Endothelial cell of umbilical vein (primary cell): ENCODE results near the gene DOCK1. TPM values are rescaled to one million over a fixed set of nuclear protein-coding genes. Genes with fewer than 3 reads are reported as not detected.

Experiments
- BruUV-seq: library from RNA; stranded (reverse); fragments of 400-500 nt; replicated peaks from 2 replicates; lab custom pipeline; 2021; lab: Mats Ljungman, UMichigan
- CTCF ChIA-PET: fragments of 300-600, 350-600 bp; sonication (Branson Sonifier 250); formaldehyde crosslinking; loops from one replicate; lab custom pipeline; 2021; ENCODE audit warnings: antibody characterized with exemption, inconsistent platforms; lab: Charles Lee
- POLR2A ChIA-PET: fragments of 300-600, 350-600 bp; sonication (Branson Sonifier 250); formaldehyde crosslinking; loops from one replicate; lab custom pipeline; 2021; ENCODE audit warnings: antibody characterized with exemption, inconsistent platforms; lab: Charles Lee
- DNase-seq: peaks from one replicate; pipeline ENCODE4 v3.0.0-alpha.2; 2011; ENCODE audit warnings: low read depth, low spot score
- FAIRE-seq: peaks from 2 replicates; lab custom pipeline; 2011; peaks lifted over from hg19 to GRCh38; lab: Jason Lieb, UNC
- H2AFZ ChIP-seq: 2 replicates; pipeline ENCODE4 v1.6.0; 2012; ENCODE audit warnings: low read depth, low read length, control low read depth, inconsistent platforms
- H3K27ac ChIP-seq: 2 replicates; pipeline ENCODE4 v1.5.1; 2011; ENCODE audit warnings: low read depth, mild to moderate bottlenecking, control low read depth, low read length, moderate library complexity; ENCODE audit not compliant: insufficient read depth
- H3K27me3 ChIP-seq, 2 experiments: 2 replicates each; pipeline versions ENCODE4 v1.6.0 to v1.6.1; 2011; ENCODE audit warnings: low read length in 2 of 2, mixed read lengths in 1 of 2; ENCODE audit not compliant: control insufficient read depth in 2 of 2, insufficient read depth in 2 of 2
- H3K36me3 ChIP-seq, 2 experiments: 2 replicates in 1 of 2; 3 replicates in 1 of 2; pipeline ENCODE4 v1.5.1; 2011; ENCODE audit warnings: low read length in 2 of 2, mild to moderate bottlenecking in 1 of 2, moderate library complexity in 1 of 2; ENCODE audit not compliant: control insufficient read depth in 2 of 2, insufficient read depth in 2 of 2; ENCODE audit errors: extremely low read depth in 1 of 2
- H3K4me1 ChIP-seq: 3 replicates; pipeline ENCODE4 v1.5.1; 2011; ENCODE audit warnings: mild to moderate bottlenecking, low read length; ENCODE audit not compliant: control insufficient read depth, insufficient read depth; ENCODE audit errors: extremely low read depth
- H3K4me2 ChIP-seq: 2 replicates; pipeline ENCODE4 v1.6.1; 2011; ENCODE audit warnings: low read length, control low read depth, mixed read lengths; ENCODE audit not compliant: insufficient read depth
- H3K4me3 ChIP-seq, 3 experiments: fragments of 200-600 bp in 1 of 3; sonication (generic), shearing (Covaris generic) in 1 of 3; replicated peaks in 1 of 3; 2 replicates each; pipeline ENCODE4 v1.5.1; 2011 to 2016; ENCODE audit warnings: control low read depth in 3 of 3, low read length in 3 of 3, mild to moderate bottlenecking in 2 of 3, inconsistent platforms in 1 of 3, low read depth in 1 of 3, moderate library complexity in 1 of 3; ENCODE audit not compliant: insufficient read depth in 1 of 3
- H3K79me2 ChIP-seq: 2 replicates; pipeline ENCODE4 v1.6.0; 2012; ENCODE audit warnings: low read length, inconsistent platforms; ENCODE audit not compliant: control insufficient read depth, insufficient read depth
- H3K9ac ChIP-seq: replicated peaks from 2 replicates; pipeline ENCODE3; 2011; ENCODE audit warnings: low read length, control low read depth; ENCODE audit not compliant: insufficient read depth; ENCODE audit errors: extremely low read depth
- H3K9me1 ChIP-seq: replicated peaks from 3 replicates; pipeline ENCODE4 v1.6.0; 2011; ENCODE audit warnings: mild to moderate bottlenecking, low read length; ENCODE audit not compliant: control insufficient read depth, insufficient read depth; ENCODE audit errors: extremely low read depth
- H3K9me3 ChIP-seq: replicated peaks from 2 replicates; pipeline ENCODE4 v1.5.1; 2012; ENCODE audit warnings: low read length, inconsistent platforms; ENCODE audit not compliant: control insufficient read depth, insufficient read depth
- H4K20me1 ChIP-seq: replicated peaks from 2 replicates; pipeline ENCODE3; 2011; ENCODE audit warnings: mild to moderate bottlenecking, low read length; ENCODE audit not compliant: control insufficient read depth, insufficient read depth; ENCODE audit errors: extremely low read depth
- CTCF ChIP-seq, 2 donors: IDR thresholded peaks; 1 replicate in 1 of 2; 2 replicates in 1 of 2; pipeline ENCODE4 v1.5.1; 2011; ENCODE audit warnings: low read length in 2 of 2, mild to moderate bottlenecking in 2 of 2, moderate library complexity in 2 of 2, control low read depth in 1 of 2, inconsistent platforms in 1 of 2, low read depth in 1 of 2; ENCODE audit not compliant: insufficient read depth in 1 of 2; ENCODE audit errors: extremely low read depth in 1 of 2
- EZH2 ChIP-seq: IDR thresholded peaks from 2 replicates; pipeline ENCODE4 v1.6.1; 2012; ENCODE audit warnings: borderline replicate concordance, low read depth, mild to moderate bottlenecking, moderate library complexity, low read length, inconsistent platforms; ENCODE audit not compliant: severe bottlenecking
- GATA2 ChIP-seq: IDR thresholded peaks from 2 replicates; pipeline ENCODE4 v1.7.0; 2011; ENCODE audit warnings: low read depth, mild to moderate bottlenecking, moderate library complexity, mixed read lengths, low read length; ENCODE audit not compliant: insufficient read length, insufficient read depth
- JUN ChIP-seq: IDR thresholded peaks from 2 replicates; pipeline ENCODE4 v1.6.1; 2011; ENCODE audit warnings: borderline replicate concordance, low read depth; ENCODE audit not compliant: insufficient read length, insufficient read depth
- MAX ChIP-seq: IDR thresholded peaks from 2 replicates; pipeline ENCODE4 v1.6.1; 2011; ENCODE audit not compliant: insufficient read depth, insufficient read length
- POLR2A ChIP-seq: IDR thresholded peaks from 2 replicates; pipeline ENCODE4 v1.6.1; 2012; ENCODE audit warnings: low read depth, mild to moderate bottlenecking, control low read depth, low read length
- POLR2AphosphoS5 ChIP-seq: IDR thresholded peaks from 2 replicates; pipeline ENCODE4 v1.6.1; 2012; ENCODE audit warnings: low read depth, mild to moderate bottlenecking, control low read depth, low read length, moderate library complexity; ENCODE audit not compliant: insufficient read depth
- dilution Hi-C: fragments of 300-500 bp; cut with MboI; formaldehyde crosslinking; loops from one replicate; pipeline ENCODE4 v1.15.0; 2019; ENCODE audit warnings: low sequenced_read_pairs; ENCODE audit not compliant: extremely low pct_ligation_motif_present
- intact Hi-C: fragments of 100-400 bp; cut with micrococcal nuclease; formaldehyde crosslinking; loops from one replicate; pipeline ENCODE4 v1.10.0; 2022
- polyA plus RNA-seq, 4 experiments: library from polyadenylated mRNA; depleted of rRNA in 3 of 4; stranded (reverse) in 3 of 4; unstranded in 1 of 4; fragments of >200 nt; gene quantifications; 2 replicates each; pipeline versions ENCODE4 v1.2.1 to v1.2.3, GENCODE V29; 2011 to 2012; ENCODE audit warnings: missing spikeins in 1 of 4
- total RNA-seq: library from RNA; stranded (reverse); gene quantifications from 2 replicates; pipeline ENCODE4 v1.2.3, GENCODE V29; 2021

The DOCK1 gene
- total and polyA plus RNA-seq, 2 donors (not counting 3 experiments of a cell fraction or from before 2014, with no cell fraction given), result 22.5 to 83.1 TPM

- Histone ChIP-seq H3K4me1 (peaks cover 4% of the 10 kb centered on the region), H3K27ac (no peak within 1 kb of the TSS), H3K36me3 (no peaks in the 10 kb centered on the region), H3K9me1 (no peaks in the 10 kb centered on the region), H2AFZ (no peak within 1 kb of the TSS), H3K79me2 (no peaks in the 10 kb centered on the region), H3K9ac (no peak within 1 kb of the TSS), H3K4me3 (peak within 1 kb of the TSS; percentile 30 to 41 (median 39)), H4K20me1 (peaks cover 4% of the 10 kb centered on the region), H3K9me3 (no peaks in the 10 kb centered on the region), H3K27me3 (peaks cover 5 to 19% of the 10 kb centered on the region in 2 experiments), H3K4me2 (peak within 1 kb of the TSS; percentile 66)
- TF ChIP-seq EZH2, result no peak
- TF ChIP-seq CTCF (IDR thresholded peaks at IDR 0.05; ENCODE audit: extremely low read depth in 1 of 2, insufficient read depth in 1 of 2, low read depth in 1 of 2, low read length in 2 of 2), result peak; percentile 13 to 27
- TF ChIP-seq POLR2A, result no peak
- TF ChIP-seq POLR2AphosphoS5, result no peak
- no peak for TF ChIP-seq MAX
- TF ChIP-seq JUN, result no peak
- no peak for TF ChIP-seq GATA2
- intact Hi-C loops, result loop anchor here (1.0 to 5.0 kb wide), 2 partner anchors 48 to 161 kb away; no protein-coding TSS in a partner anchor
- dilution Hi-C loops, result no loop called here
- no TSS peak for BruUV-seq
- FAIRE-seq (peak; percentile 48), DNase-seq (peak; percentile 37)
- POLR2A ChIA-PET, result no interaction called here
- CTCF ChIA-PET, result interaction anchor here (0.6 to 1.6 kb wide), 6 partner anchors 26 to 1262 kb away, joined by 3 to 5 read pairs (median 3); no protein-coding TSS in a partner anchor
Measured at GRCh38 chr10:127196282-127197153, 291.3 kb downstream of the DOCK1 start, which contains the start of gene INSYN2A. Gene INSYN2A (minus strand): TSS chr10:127196591. CDS start chr10:127176395, 20,196 bp downstream.
